Measurements from ENCODE around the gene NARF. TPM values are rescaled to one million over a fixed set of nuclear protein-coding genes. Genes with fewer than 3 reads are reported as not detected.

The NARF gene
- total RNA-seq, 1 experiment from 2014 or later, result 16.5 TPM

GRCh38 chr17:82463925-82464566 lies 5.5 kb downstream of the NARF start:
- no peak for DNase-seq (ENCODE audit: low spot score)
- in situ Hi-C loops (cut with HindIII; ENCODE audit: low sequenced_read_pairs), result no loop called here

- DNase-seq (ENCODE audit: low spot score), result no peak
- in situ Hi-C loops (cut with HindIII; ENCODE audit: low sequenced_read_pairs), result no loop called here
Measured at GRCh38 chr17:82464567-82464929, 6.0 kb downstream of the NARF start.

GRCh38 chr17:82465023-82465603 lies 6.6 kb downstream of the NARF start:
- in situ Hi-C loops (cut with HindIII; ENCODE audit: low sequenced_read_pairs), result no loop called here
- DNase-seq (ENCODE audit: low spot score), result no peak

- in situ Hi-C loops (cut with HindIII; ENCODE audit: low sequenced_read_pairs), result no loop called here
- DNase-seq (ENCODE audit: low spot score), result no peak
Measured at GRCh38 chr17:82468692-82469091, 10.2 kb downstream of the NARF start.

GRCh38 chr17:82470065-82470464 lies 11.5 kb downstream of the NARF start:
- DNase-seq (ENCODE audit: low spot score), result no peak
- in situ Hi-C loops (cut with HindIII; ENCODE audit: low sequenced_read_pairs), result no loop called here

- DNase-seq (ENCODE audit: low spot score), result no peak
- in situ Hi-C loops (cut with HindIII; ENCODE audit: low sequenced_read_pairs), result no loop called here
Measured at GRCh38 chr17:82474223-82475010, 15.9 kb downstream of the NARF start.

- no peak for DNase-seq (ENCODE audit: low spot score)
- in situ Hi-C loops (cut with HindIII; ENCODE audit: low sequenced_read_pairs), result no loop called here
Measured at GRCh38 chr17:82475458-82475857, 16.9 kb downstream of the NARF start.

GRCh38 chr17:82477934-82478333 lies 19.4 kb downstream of the NARF start:
- in situ Hi-C loops (cut with HindIII; ENCODE audit: low sequenced_read_pairs), result no loop called here
- DNase-seq (ENCODE audit: low spot score), result no peak

GRCh38 chr17:82479602-82480001 lies 21.1 kb downstream of the NARF start:
- no peak for DNase-seq (ENCODE audit: low spot score)
- in situ Hi-C loops (cut with HindIII; ENCODE audit: low sequenced_read_pairs), result no loop called here

GRCh38 chr17:82480318-82480717 lies 21.8 kb downstream of the NARF start:
- no peak for DNase-seq (ENCODE audit: low spot score)
- in situ Hi-C loops (cut with HindIII; ENCODE audit: low sequenced_read_pairs), result no loop called here

- in situ Hi-C loops (cut with HindIII; ENCODE audit: low sequenced_read_pairs), result no loop called here
- DNase-seq (ENCODE audit: low spot score), result no peak
Measured at GRCh38 chr17:82483204-82483660, 24.7 kb downstream of the NARF start.

- in situ Hi-C loops (cut with HindIII; ENCODE audit: low sequenced_read_pairs), result no loop called here
- no peak for DNase-seq (ENCODE audit: low spot score)
Measured at GRCh38 chr17:82483836-82484235, 25.3 kb downstream of the NARF start.

- in situ Hi-C loops (cut with HindIII; ENCODE audit: low sequenced_read_pairs), result no loop called here
- no peak for DNase-seq (ENCODE audit: low spot score)
Measured at GRCh38 chr17:82486231-82487094, 27.9 kb downstream of the NARF start.

GRCh38 chr17:82487910-82488309 lies 29.4 kb downstream of the NARF start:
- no peak for DNase-seq (ENCODE audit: low spot score)
- in situ Hi-C loops (cut with HindIII; ENCODE audit: low sequenced_read_pairs), result no loop called here

GRCh38 chr17:82489117-82489516 lies 30.6 kb downstream of the NARF start:
- no peak for DNase-seq (ENCODE audit: low spot score)
- in situ Hi-C loops (cut with HindIII; ENCODE audit: low sequenced_read_pairs), result no loop called here

GRCh38 chr17:82489851-82490511 lies 31.4 kb downstream of the NARF start:
- peak; percentile 30 for DNase-seq (ENCODE audit: low spot score)
- in situ Hi-C loops (cut with HindIII; ENCODE audit: low sequenced_read_pairs), result no loop called here

GRCh38 chr17:82490512-82491195 lies 32.1 kb downstream of the NARF start:
- DNase-seq (ENCODE audit: low spot score), result peak; percentile 26
- in situ Hi-C loops (cut with HindIII; ENCODE audit: low sequenced_read_pairs), result no loop called here

GRCh38 chr17:82491196-82491530 lies 32.6 kb downstream of the NARF start:
- DNase-seq (ENCODE audit: low spot score), result peak; percentile 64
- in situ Hi-C loops (cut with HindIII; ENCODE audit: low sequenced_read_pairs), result no loop called here

- in situ Hi-C loops (cut with HindIII; ENCODE audit: low sequenced_read_pairs), result no loop called here
- no peak for DNase-seq (ENCODE audit: low spot score)
Measured at GRCh38 chr17:82491533-82491932, 33.0 kb downstream of the NARF start.

Measured in G401 (cell line).